ENCODE measurements around the gene PCLAF.

- TF ChIP-seq CTCF (IDR thresholded peaks at IDR 0.05; ENCODE audit: insufficient read depth, low read length, poor library complexity, severe bottlenecking) (no peak), EZH2phosphoT487 (conservative IDR thresholded peaks at IDR 0.05; ENCODE audit: low read length) (no peak)
Observed at GRCh38 chr15:64386291-64386690, 5.0 kb upstream of the PCLAF start.
